22Rv1 (cell line): ENCODE results near the gene MAEA.

Experiments used
- CTCF ChIP-seq: fragments of 450-650 bp; IDR thresholded peaks from 2 replicates; pipeline ENCODE4 v1.5.1; 2017; ENCODE audit warnings: mild to moderate bottlenecking
- ZFX ChIP-seq: fragments of 450-650 bp; IDR thresholded peaks from 2 replicates; pipeline ENCODE4 v1.6.1; 2017; ENCODE audit warnings: antibody characterized with exemption, borderline replicate concordance

- TF ChIP-seq CTCF = no peak
- TF ChIP-seq ZFX = no peak
Measured at GRCh38 chr4:1344696-1345095, 55.0 kb downstream of the MAEA start.
